Measurements from ENCODE around the gene CHRM3. TPM values are rescaled to one million over a fixed set of nuclear protein-coding genes. Genes with fewer than 3 reads are reported as not detected.

Gene CHRM3
- polyA plus RNA-seq, 3 donors = not detected

DNA sequence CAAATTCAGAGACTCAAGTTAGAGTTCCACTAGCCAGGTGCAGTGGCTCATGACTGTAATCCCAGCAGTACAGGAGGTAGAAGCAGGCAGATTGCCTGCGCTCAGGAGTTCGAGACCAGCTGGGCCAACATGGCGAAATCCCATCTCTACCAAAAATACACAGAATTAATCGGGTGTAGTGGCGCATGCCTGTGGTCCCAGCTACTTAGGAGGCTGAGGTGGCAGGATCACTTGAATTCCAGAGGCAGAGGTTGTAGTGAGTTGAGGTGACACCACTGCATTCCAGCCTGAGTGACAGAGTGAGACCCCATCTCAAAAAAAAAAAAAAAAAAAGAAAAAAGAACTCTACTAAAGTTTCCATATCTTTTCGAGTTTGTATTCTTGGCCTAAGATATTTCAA is 36.7 kb upstream of the CHRM3 start:
- Mint-ChIP-seq H3K9me3 (peaks cover 0 to 11% (median 2%) of the 10 kb centered on the region in 7 donors), H3K4me3 (no peak overlapping the region), H3K36me3 (no peaks in the 10 kb centered on the region), H3K27ac (no peak overlapping the region), H3K4me1 (no peaks in the 10 kb centered on the region), H3K27me3 (ENCODE audit: low read depth in 3 of 3) (peaks cover 0 to 2% (median 0%) of the 10 kb centered on the region in 3 donors)
- Histone ChIP-seq H3K4me1 (ENCODE audit: control insufficient read depth in 1 of 2, insufficient read depth in 2 of 2, low read length in 2 of 2) (no peaks in the 10 kb centered on the region), H3K36me3 (replicated peaks in 1 of 2; ENCODE audit: control insufficient read depth in 1 of 2, insufficient read depth in 2 of 2, low read length in 2 of 2) (no peaks in the 10 kb centered on the region), H3K4me2 (replicated peaks; ENCODE audit: extremely low read depth, low read length, poor library complexity, severe bottlenecking) (no peak overlapping the region), H3K4me3 (replicated peaks in 1 of 3; ENCODE audit: low read depth in 2 of 3, low read length in 3 of 3) (no peak overlapping the region), H2AFZ (ENCODE audit: insufficient read depth, low read depth, low read length, poor library complexity, severe bottlenecking) (no peak overlapping the region), H4K20me1 (ENCODE audit: insufficient read depth, low read length) (no peaks in the 10 kb centered on the region), H3K9ac (ENCODE audit: insufficient read depth, low read length, poor library complexity, severe bottlenecking) (no peak overlapping the region), H3K27me3 (ENCODE audit: control insufficient read depth in 2 of 2, insufficient read depth in 2 of 2, low read length in 2 of 2) (no peaks in the 10 kb centered on the region), H3K27ac (ENCODE audit: low read depth in 1 of 2, low read length in 2 of 2) (no peak overlapping the region), H3K9me3 (replicated peaks in 1 of 2; ENCODE audit: control insufficient read depth in 1 of 2, insufficient read depth in 1 of 2, low read length in 2 of 2) (peaks cover 0 to 3% of the 10 kb centered on the region in 2 donors), H3K79me2 (ENCODE audit: insufficient read depth, low read length) (no peaks in the 10 kb centered on the region)
- intact Hi-C loops (cut with micrococcal nuclease) = no loop called here
- 100% methylated on average over 2 of the region's 6 CpGs for WGBS (ENCODE audit: insufficient coverage)
- TF ChIP-seq, protein P1, sequence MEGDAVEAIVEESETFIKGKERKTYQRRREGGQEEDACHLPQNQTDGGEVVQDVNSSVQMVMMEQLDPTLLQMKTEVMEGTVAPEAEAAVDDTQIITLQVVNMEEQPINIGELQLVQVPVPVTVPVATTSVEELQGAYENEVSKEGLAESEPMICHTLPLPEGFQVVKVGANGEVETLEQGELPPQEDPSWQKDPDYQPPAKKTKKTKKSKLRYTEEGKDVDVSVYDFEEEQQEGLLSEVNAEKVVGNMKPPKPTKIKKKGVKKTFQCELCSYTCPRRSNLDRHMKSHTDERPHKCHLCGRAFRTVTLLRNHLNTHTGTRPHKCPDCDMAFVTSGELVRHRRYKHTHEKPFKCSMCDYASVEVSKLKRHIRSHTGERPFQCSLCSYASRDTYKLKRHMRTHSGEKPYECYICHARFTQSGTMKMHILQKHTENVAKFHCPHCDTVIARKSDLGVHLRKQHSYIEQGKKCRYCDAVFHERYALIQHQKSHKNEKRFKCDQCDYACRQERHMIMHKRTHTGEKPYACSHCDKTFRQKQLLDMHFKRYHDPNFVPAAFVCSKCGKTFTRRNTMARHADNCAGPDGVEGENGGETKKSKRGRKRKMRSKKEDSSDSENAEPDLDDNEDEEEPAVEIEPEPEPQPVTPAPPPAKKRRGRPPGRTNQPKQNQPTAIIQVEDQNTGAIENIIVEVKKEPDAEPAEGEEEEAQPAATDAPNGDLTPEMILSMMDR (IDR thresholded peaks at IDR 0.05) = no peak
- DNase-seq = no peak

DNA sequence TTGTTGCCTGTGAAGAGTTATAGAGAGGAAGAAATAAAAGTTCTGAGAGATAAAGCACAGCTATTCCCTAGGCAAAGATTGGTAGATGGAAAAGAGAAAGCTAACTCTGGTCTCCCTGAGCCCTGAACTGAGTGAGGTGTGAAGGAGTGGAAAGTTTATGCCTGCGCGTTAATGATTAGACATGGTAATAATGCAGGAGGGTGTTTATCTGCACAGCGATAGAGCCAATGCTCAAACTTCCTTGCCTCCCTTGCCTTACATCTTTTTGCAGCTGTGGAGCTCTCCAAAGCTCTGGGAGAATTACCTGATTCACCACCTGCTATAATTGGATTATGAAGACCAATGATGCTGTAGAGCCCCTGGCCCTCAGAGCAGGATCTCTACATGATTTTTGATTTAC is 32.8 kb upstream of the CHRM3 start:
- peaks cover 0 to 11% (median 0%) of the 10 kb centered on the region in 7 donors for H3K9me3 Mint-ChIP-seq

More for the DNA sequence above, 32.8 kb upstream of the CHRM3 start:
- Histone ChIP-seq H3K27ac (ENCODE audit: low read depth in 1 of 2, low read length in 2 of 2) (no peak overlapping the region), H3K4me3 (replicated peaks in 1 of 3; ENCODE audit: low read depth in 2 of 3, low read length in 3 of 3) (no peak overlapping the region), H3K9ac (ENCODE audit: insufficient read depth, low read length, poor library complexity, severe bottlenecking) (no peak overlapping the region), H3K79me2 (ENCODE audit: insufficient read depth, low read length) (no peaks in the 10 kb centered on the region), H3K27me3 (ENCODE audit: control insufficient read depth in 2 of 2, insufficient read depth in 2 of 2, low read length in 2 of 2) (no peaks in the 10 kb centered on the region), H4K20me1 (ENCODE audit: insufficient read depth, low read length) (no peaks in the 10 kb centered on the region), H3K4me1 (ENCODE audit: control insufficient read depth in 1 of 2, insufficient read depth in 2 of 2, low read length in 2 of 2) (no peaks in the 10 kb centered on the region), H3K4me2 (replicated peaks; ENCODE audit: extremely low read depth, low read length, poor library complexity, severe bottlenecking) (no peak overlapping the region), H3K9me3 (replicated peaks in 1 of 2; ENCODE audit: control insufficient read depth in 1 of 2, insufficient read depth in 1 of 2, low read length in 2 of 2) (peaks cover 0 to 3% of the 10 kb centered on the region in 2 donors), H2AFZ (ENCODE audit: insufficient read depth, low read depth, low read length, poor library complexity, severe bottlenecking) (no peak overlapping the region), H3K36me3 (replicated peaks in 1 of 2; ENCODE audit: control insufficient read depth in 1 of 2, insufficient read depth in 2 of 2, low read length in 2 of 2) (no peaks in the 10 kb centered on the region)
- TF ChIP-seq, protein P1 (IDR thresholded peaks at IDR 0.05) = no peak
- Mint-ChIP-seq H3K4me3 (no peak overlapping the region), H3K27me3 (ENCODE audit: low read depth in 3 of 3) (peaks cover 0 to 2% (median 0%) of the 10 kb centered on the region in 3 donors), H3K27ac (no peak overlapping the region), H3K36me3 (no peaks in the 10 kb centered on the region), H3K4me1 (no peaks in the 10 kb centered on the region)
- 100% methylated on average over 1 of the region's 3 CpGs for WGBS (ENCODE audit: insufficient coverage)
- intact Hi-C loops (cut with micrococcal nuclease) = no loop called here
- DNase-seq = no peak

Measured in CD14-positive monocyte (primary cell).